HUES64 (cell line): Measurements from ENCODE around the gene RUSC1.
A peak's percentile ranks its signal among the peaks of the same experiment; 100 is the strongest.

ENCODE experiments used
- H3K27ac ChIP-seq: 2 replicates; pipeline ENCODE4 v1.7.0; 2013; ENCODE audit warnings: low read depth, low read length, inconsistent platforms
- H3K27me3 ChIP-seq: 2 replicates; pipeline ENCODE4 v1.6.1; 2013; ENCODE audit warnings: mild to moderate bottlenecking, low read length; ENCODE audit not compliant: insufficient read depth
- H3K36me3 ChIP-seq: 2 replicates; pipeline ENCODE4 v1.6.1; 2013; ENCODE audit warnings: mild to moderate bottlenecking, low read length; ENCODE audit not compliant: insufficient read depth
- H3K4me1 ChIP-seq: 2 replicates; pipeline ENCODE4 v1.6.1; 2013; ENCODE audit warnings: mild to moderate bottlenecking, low read length, moderate library complexity; ENCODE audit not compliant: insufficient read depth
- H3K4me3 ChIP-seq: 2 replicates; pipeline ENCODE4 v1.5.1; 2013; ENCODE audit warnings: mild to moderate bottlenecking, low read length, moderate library complexity
- H3K9ac ChIP-seq: 2 replicates; pipeline ENCODE4 v1.6.1; 2013; ENCODE audit warnings: mild to moderate bottlenecking, low read depth, low read length
- H3K9me3 ChIP-seq: 2 replicates; pipeline ENCODE4 v1.6.1; 2013; ENCODE audit warnings: low read depth, low read length; ENCODE audit not compliant: insufficient read depth
- WGBS: fragments of 150-250, 120-280 bp; methylation state at CpG from one replicate; pipeline ENCODE4 v1.1.7; 2013; ENCODE audit warnings: missing lambda C conversion rate; 5-methylcytosine and 5-hydroxymethylcytosine counted together

Gene RUSC1

DNA sequence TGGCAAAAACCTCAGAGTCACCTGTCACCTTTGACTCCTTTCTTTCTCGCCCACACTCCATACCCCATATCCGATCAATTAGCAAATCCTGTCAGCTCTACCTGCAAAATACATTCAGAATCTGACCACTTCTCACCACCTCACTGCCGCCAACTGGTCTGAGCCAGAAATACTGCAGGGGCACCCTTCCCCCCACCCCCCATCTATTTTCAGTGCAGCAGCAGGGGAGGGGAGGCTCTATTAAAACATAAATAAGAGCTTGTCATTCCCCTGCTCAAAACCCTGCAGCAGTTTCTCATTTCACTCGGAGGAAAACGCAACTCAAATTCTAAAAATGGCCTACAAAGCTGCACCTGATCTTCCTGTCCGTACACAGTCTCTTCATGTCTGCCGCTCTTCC lies 23.3 kb upstream of the RUSC1 start:
- H3K9ac ChIP-seq, result no peak overlapping the region
- H3K27ac ChIP-seq, result no peak overlapping the region
- H3K27me3 ChIP-seq, result peaks cover 39% of the 10 kb centered on the region
- no peaks in the 10 kb centered on the region for H3K36me3 ChIP-seq
- no peaks in the 10 kb centered on the region for H3K9me3 ChIP-seq
- WGBS, result 77% methylated on average over 7 of the region's 7 CpGs
- no peak overlapping the region for H3K4me3 ChIP-seq
- H3K4me1 ChIP-seq, result no peaks in the 10 kb centered on the region

DNA sequence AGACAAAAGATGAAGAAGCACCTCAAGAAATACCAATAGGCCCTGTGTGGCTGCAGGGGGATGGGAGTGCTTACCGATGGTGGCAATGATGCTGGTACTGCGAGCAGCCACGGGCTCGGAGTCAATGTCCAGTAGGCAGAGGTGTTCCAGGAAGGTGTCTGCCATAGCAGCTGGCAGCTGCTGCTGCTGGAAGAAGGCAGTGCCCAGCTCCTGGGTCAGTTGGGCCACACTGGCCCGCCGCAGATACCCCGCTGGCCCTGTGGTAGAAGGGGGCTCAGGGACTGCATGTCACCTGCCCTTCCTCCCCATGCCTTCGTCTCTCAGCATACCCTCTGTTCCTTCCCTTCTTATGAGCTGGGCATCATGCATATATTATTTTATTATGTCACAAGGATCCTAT lies 20.7 kb upstream of the RUSC1 start:
- Histone ChIP-seq H3K4me1 (no peaks in the 10 kb centered on the region), H3K9me3 (no peaks in the 10 kb centered on the region), H3K27me3 (peaks cover 15% of the 10 kb centered on the region), H3K36me3 (no peaks in the 10 kb centered on the region), H3K27ac (no peak overlapping the region), H3K4me3 (no peak overlapping the region), H3K9ac (no peak overlapping the region)
- 92% methylated on average over 7 of the region's 8 CpGs for WGBS

DNA sequence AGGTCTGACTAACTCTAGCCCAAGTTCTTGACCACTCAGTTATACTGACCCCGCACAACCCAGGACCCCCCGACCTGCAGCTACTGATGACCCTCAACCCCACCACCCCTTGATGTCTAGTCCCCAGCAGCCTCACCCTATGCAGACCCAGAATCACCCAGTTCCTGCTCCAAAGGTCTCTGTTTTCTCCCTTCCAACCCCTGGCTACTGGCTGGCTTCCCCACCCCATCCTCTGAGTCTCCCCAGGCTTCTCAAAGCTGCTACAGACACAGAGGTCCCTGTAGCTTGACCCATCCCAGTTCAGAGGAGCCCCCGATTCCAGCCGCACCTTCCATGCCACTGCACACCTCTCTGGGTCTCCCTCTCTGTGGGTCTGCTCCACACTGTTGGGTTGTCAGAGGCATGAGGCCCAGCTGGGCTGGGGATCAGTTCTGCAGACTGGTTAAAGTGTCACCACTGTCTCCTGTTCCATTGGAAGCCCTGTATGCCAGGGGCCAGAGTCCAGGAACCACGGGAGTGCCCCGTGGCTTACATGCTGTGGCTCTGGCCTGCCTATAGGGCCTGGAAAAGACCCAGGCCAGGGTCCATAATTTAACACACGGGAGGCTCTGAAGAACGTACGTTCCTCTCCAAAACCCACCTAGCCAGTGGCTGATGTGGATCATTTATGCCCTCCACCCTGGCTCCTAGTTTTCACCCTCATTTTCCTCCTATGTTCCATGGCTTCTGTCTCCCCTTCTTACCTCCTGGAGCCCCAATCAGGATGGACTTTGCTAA lies 20.0 kb upstream of the RUSC1 start:
- Histone ChIP-seq H3K9me3 (no peaks in the 10 kb centered on the region), H3K27me3 (peaks cover 8% of the 10 kb centered on the region), H3K36me3 (no peaks in the 10 kb centered on the region), H3K4me1 (no peaks in the 10 kb centered on the region), H3K4me3 (no peak overlapping the region), H3K9ac (no peak overlapping the region), H3K27ac (no peak overlapping the region)
- WGBS, result 93% methylated on average over 9 of the region's 9 CpGs

DNA sequence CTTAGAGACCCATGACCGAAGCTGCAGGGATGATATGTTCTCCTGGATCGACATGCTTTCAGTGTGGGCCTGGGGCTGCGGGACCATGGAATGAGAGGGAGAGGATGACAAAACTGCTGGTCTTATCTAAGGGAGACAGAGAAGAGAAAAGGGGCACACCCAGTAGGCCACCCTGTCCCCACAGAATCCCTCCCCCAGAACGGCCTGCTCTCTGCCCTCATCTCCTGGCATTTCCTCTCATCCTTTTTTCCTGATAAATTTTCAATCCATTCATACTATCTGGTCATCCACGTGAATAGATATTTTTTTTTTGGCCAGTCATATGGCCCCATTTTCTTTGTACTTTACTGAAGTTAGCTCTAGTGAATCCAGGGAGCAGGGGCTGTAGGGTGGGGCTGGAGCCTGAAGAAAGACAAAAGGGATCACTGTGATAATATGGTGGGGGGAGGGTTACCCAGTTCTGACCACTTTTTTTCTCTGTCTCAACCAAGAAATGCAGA lies 19.3 kb upstream of the RUSC1 start, which contains the start of gene PKLR:
Gene PKLR, minus strand, starts transcription at position 97 of the 500 bp plus-strand sequence. Its CDS starts 43 bp downstream, at position 54.
- Histone ChIP-seq H3K4me1 (no peaks in the 10 kb centered on the region), H3K36me3 (no peaks in the 10 kb centered on the region), H3K27ac (no peak within 1 kb of the TSS), H3K9me3 (no peaks in the 10 kb centered on the region), H3K4me3 (no peak within 1 kb of the TSS), H3K9ac (no peak within 1 kb of the TSS), H3K27me3 (0 out of 2 replicates have a peak, but pooled peaks cover 3% of the 10 kb centered on the region)
- 93% methylated on average over 5 of the region's 5 CpGs for WGBS

DNA sequence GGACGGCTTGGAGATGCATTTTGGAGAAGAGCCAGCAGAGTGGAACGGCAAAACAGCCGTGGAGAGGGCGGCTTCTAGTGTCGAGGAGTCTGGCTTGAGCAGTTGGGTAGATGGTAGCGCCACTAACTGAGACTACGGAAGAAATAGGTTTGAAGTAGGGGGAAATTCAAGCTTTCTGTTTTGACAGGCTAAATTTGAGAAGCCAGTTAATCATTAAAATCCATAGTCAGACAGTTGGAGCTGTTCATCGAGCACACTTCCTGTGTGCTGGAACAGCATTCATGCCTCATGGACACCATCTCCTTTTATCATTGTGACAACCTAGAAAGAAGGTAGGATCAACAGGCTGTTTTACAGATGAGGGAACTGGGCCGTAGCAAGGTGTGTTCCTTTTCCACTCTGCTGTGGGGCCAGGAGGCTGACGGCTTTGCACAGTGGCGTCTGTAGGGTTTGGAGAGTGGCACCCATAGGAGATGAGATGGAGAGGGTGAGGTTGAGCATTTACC lies 16.1 kb upstream of the RUSC1 start:
- Histone ChIP-seq H3K27ac (no peak overlapping the region), H3K27me3 (no peaks in the 10 kb centered on the region), H3K9ac (no peak overlapping the region), H3K36me3 (no peaks in the 10 kb centered on the region), H3K9me3 (no peaks in the 10 kb centered on the region), H3K4me1 (no peaks in the 10 kb centered on the region), H3K4me3 (no peak overlapping the region)
- WGBS, result 89% methylated on average over 11 of the region's 11 CpGs

DNA sequence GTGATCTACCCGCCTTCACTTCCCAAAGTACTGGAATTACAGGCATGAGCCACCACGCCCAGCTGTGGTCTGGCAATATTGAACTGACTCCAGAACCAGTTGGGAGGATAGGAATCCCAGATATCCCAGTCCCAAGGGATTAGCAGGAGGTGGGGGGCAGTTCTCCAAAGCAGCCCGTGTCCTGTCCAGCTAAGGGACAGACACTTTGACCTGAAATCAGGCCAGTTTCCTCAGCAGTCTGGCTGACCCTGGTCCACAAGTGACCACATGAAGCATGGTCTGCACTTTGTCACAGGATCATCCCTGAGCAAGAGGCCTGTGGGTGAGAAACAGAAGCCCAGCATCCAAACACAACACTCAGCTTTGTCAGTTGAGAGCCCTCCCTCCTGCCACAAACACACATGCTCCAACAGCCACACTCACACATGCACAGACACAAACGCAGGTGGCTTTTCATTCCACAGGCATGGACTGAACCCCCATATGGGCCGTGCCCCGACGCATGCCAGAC lies 14.8 kb upstream of the RUSC1 start:
- 90% methylated on average over 7 of the region's 7 CpGs for WGBS
- Histone ChIP-seq H3K4me3 (no peak overlapping the region), H3K4me1 (peaks cover 3% of the 10 kb centered on the region; the same call in 1 of the 2 replicates), H3K9me3 (no peaks in the 10 kb centered on the region), H3K9ac (no peak overlapping the region), H3K27ac (no peak overlapping the region), H3K36me3 (peaks cover 10% of the 10 kb centered on the region), H3K27me3 (no peaks in the 10 kb centered on the region)

DNA sequence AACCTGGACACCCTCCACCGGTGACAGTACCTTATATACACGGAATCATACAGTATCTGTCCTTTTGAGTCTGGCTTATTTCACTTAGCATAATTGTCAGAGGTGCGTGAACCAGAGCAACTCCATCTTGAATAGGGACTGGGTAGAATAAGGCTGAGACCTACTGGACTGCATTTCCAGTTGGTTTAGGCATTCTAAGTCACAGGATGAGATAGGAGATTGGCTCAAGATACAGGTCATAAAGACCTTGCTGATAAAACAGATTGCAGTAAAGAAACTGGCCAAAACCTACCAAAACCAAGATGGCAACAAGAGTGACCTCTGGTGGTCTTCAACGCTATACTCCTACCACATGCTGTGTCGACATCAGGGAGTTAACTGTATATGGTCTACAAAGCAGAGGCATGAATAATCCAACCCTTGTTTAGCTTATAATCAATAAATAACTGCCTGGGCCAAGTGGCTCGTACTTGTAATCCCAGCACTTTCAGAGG lies 13.4 kb upstream of the RUSC1 start:
- H3K27me3 ChIP-seq, result no peaks in the 10 kb centered on the region
- H3K36me3 ChIP-seq, result peaks cover 22% of the 10 kb centered on the region
- peaks cover 3% of the 10 kb centered on the region; the same call in 1 of the 2 replicates for H3K4me1 ChIP-seq
- no peak overlapping the region for H3K9ac ChIP-seq
- WGBS, result 73% methylated on average over 6 of the region's 6 CpGs
- H3K9me3 ChIP-seq, result no peaks in the 10 kb centered on the region
- H3K27ac ChIP-seq, result no peak overlapping the region; the same call in 1 of the 2 replicates
- H3K4me3 ChIP-seq, result no peak overlapping the region; the same call in 1 of the 2 replicates

DNA sequence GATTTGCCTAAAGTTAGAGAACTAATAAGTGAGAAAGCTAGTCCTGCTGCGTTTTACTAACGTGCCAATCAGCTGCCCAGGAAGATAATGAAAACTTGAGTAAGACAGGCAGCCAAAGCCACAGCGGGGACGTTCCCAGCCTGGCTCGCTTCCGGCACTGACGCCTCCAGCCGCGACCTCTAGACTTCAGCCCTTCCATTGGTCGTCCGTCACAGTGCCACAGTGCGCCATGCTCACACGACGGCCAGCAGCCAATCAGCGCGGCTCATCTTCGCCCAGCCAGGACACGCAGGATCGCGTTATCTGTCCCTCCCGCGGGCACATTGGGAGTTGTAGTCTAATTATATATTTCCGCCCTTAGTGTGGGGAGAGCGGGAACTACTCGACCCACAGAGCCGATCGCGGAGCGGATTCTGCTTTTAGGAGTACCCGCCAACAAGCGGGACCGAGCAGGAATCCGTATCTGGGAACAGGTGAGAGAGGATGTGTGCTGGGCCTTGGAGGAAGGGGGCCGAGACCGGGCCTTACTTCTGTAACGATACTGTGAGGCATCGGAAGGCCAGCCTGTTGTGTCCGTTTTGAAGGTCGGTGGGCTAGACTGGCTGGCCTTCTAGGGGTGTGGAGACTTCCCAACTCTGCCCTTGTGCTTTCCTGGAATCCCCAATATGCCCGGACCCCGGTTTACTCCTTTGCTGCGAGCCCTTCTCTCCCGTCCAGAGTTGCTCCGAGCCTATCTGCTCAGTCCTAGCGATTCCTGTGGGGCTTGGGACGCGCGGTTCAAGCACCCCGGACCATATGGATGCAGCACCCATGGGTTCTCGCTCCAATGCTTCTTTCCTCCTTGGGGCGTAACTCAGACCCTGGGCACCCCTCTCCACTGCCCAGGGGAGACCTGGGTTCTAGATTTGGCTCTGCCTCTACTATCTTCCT lies 11.9 kb upstream of the RUSC1 start, which contains the start of gene FDPS:
Gene FDPS, plus strand, starts transcription at position 374 of the 930 bp plus-strand sequence. CDS start 924 bp downstream, outside the sequence.
- under 1% methylated on average over 51 of the region's 51 CpGs for WGBS
- peak within 1 kb of the TSS; percentile 89 for H3K4me3 ChIP-seq

DNA sequence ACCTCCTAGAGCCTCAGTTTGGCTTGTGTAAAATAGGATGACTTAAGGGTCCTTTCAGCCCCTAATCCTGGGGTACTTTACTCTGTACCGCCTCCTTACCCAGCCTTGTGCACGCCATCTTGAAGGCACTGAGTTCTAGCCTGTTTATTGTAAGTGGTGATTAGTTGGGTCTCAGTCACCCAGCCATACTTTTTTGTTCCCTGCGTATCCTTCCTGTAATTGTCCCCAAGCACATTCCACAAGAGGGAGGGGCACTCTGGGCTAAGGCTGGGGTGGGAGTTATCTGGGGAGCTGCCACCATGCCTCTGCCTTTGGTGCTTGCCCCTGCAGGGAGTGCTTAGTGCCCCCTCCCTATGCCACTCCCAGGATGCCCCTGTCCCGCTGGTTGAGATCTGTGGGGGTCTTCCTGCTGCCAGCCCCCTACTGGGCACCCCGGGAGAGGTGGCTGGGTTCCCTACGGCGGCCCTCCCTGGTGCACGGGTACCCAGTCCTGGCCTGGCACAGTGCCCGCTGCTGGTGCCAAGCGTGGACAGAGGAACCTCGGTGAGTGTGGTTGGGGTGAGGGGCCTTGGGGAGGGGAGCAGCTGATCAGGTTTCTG lies 11.2 kb upstream of the RUSC1 start:
- Histone ChIP-seq H3K4me1 (peaks cover 3% of the 10 kb centered on the region; the same call in 1 of the 2 replicates), H3K4me3 (peak overlapping the region; percentile 89), H3K36me3 (peaks cover 39% of the 10 kb centered on the region), H3K9me3 (no peaks in the 10 kb centered on the region), H3K27ac (peak overlapping the region; percentile 71), H3K27me3 (no peaks in the 10 kb centered on the region), H3K9ac (peak overlapping the region; percentile 87)
- 58% methylated on average over 9 of the region's 11 CpGs for WGBS

More for the DNA sequence above, 11.9 kb upstream of the RUSC1 start, which contains the start of gene FDPS:
- Histone ChIP-seq H3K9ac (peak within 1 kb of the TSS; percentile 87), H3K4me1 (peaks cover 3% of the 10 kb centered on the region; the same call in 1 of the 2 replicates), H3K9me3 (no peaks in the 10 kb centered on the region), H3K36me3 (peaks cover 34% of the 10 kb centered on the region), H3K27me3 (no peaks in the 10 kb centered on the region), H3K27ac (peak within 1 kb of the TSS; percentile 77)

DNA sequence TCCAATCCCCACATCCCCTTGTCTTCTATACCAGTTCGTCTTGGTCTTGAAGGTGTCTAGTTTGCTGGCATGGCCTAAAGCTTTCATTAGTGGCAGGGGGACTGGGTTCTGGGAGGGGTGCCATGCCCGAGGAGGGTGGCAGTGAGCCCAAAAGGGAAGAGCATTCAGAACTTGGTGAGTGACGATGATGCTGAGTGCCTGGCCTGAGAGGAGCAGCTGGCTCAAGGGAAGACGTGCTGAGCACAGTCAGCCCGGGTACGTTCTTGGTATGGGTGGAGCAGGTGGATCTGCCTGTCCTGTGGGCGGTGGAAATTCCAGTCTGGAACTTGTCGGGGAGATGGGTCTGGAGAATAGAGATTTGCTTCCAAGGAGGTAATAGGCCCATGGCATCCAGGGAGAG lies 7.4 kb upstream of the RUSC1 start:
- Histone ChIP-seq H3K27me3 (no peaks in the 10 kb centered on the region), H3K9ac (no peak overlapping the region), H3K9me3 (no peaks in the 10 kb centered on the region), H3K27ac (no peak overlapping the region), H3K4me1 (peaks cover 3% of the 10 kb centered on the region; the same call in 1 of the 2 replicates), H3K4me3 (no peak overlapping the region), H3K36me3 (peaks cover 68% of the 10 kb centered on the region)
- 97% methylated on average over 8 of the region's 8 CpGs for WGBS
